HepG2 (cell line): ENCODE results near the gene TMEM145. TPM values are rescaled to one million over a fixed set of nuclear protein-coding genes. Genes with fewer than 3 reads are reported as not detected.
A peak's percentile ranks its signal among the peaks of the same experiment; 100 is the strongest.

Experiments used
- ADNP ChIP-seq: sonication (generic); formaldehyde crosslinking; IDR thresholded peaks from 2 replicates; pipeline ENCODE4 v1.4.0; 2020; ENCODE audit warnings: missing genetic modification reagents
- CHD2 ChIP-seq: IDR thresholded peaks from 2 replicates; pipeline ENCODE4 v1.6.1; 2011; ENCODE audit warnings: low read depth, low read length, improper control_type of control experiment
- GATA4 ChIP-seq: sonication (generic); IDR thresholded peaks from 2 replicates; pipeline ENCODE4 v1.6.1; 2016; ENCODE audit warnings: antibody characterized with exemption, low read depth, borderline replicate concordance
- HIVEP1 ChIP-seq: sonication (generic); formaldehyde crosslinking; IDR thresholded peaks from 2 replicates; pipeline ENCODE4 v1.4.0; 2020; ENCODE audit warnings: mild to moderate bottlenecking, missing genetic modification reagents
- HMG20A ChIP-seq: IDR thresholded peaks from 2 replicates; pipeline ENCODE4 v1.6.1; 2016; ENCODE audit warnings: borderline replicate concordance
- KLF13 ChIP-seq: sonication (generic); formaldehyde crosslinking; IDR thresholded peaks from 2 replicates; pipeline ENCODE4 v1.4.0; 2020; ENCODE audit warnings: mild to moderate bottlenecking, missing genetic modification reagents
- KLF16 ChIP-seq, 2 experiments: sonication (generic) in 1 of 2; formaldehyde crosslinking in 1 of 2; IDR thresholded peaks; 2 replicates each; pipeline versions ENCODE4 v1.6.1 to v1.8.0; 2016 to 2023; ENCODE audit warnings: missing genetic modification reagents in 2 of 2, missing compliant biosample characterization in 1 of 2
- MED1 ChIP-seq: sonication (generic); formaldehyde crosslinking; IDR thresholded peaks from 2 replicates; pipeline ENCODE4 v1.4.0; 2020; ENCODE audit warnings: missing genetic modification reagents
- NPAS2 ChIP-seq: sonication (generic); formaldehyde crosslinking; IDR thresholded peaks from 2 replicates; pipeline ENCODE4 v1.8.0; 2022; ENCODE audit warnings: mild to moderate bottlenecking, missing genetic modification reagents, borderline replicate concordance
- PHF21A ChIP-seq: sonication (generic); formaldehyde crosslinking; IDR thresholded peaks from 2 replicates; pipeline ENCODE4 v1.5.0; 2020; ENCODE audit warnings: mild to moderate bottlenecking, missing genetic modification reagents
- PLRG1 ChIP-seq: fragments of 450-650 bp; conservative IDR thresholded peaks from 2 replicates; pipeline ENCODE4 v1.6.1; 2016
- SALL1 ChIP-seq: sonication (generic); formaldehyde crosslinking; IDR thresholded peaks from 2 replicates; pipeline ENCODE4 v1.8.0; 2022; ENCODE audit warnings: mild to moderate bottlenecking, missing genetic modification reagents
- SIN3B ChIP-seq: fragments of 150-350 bp; IDR thresholded peaks from 2 replicates; pipeline ENCODE4 v1.6.1; 2014; ENCODE audit warnings: low read length
- SP1 ChIP-seq, 2 experiments: fragments of 450-650 bp in 1 of 2; sonication (generic) in 1 of 2; formaldehyde crosslinking in 1 of 2; IDR thresholded peaks; 2 replicates each; pipeline versions ENCODE4 v1.4.0 to v1.6.1; 2016 to 2020; ENCODE audit warnings: missing genetic modification reagents in 1 of 2
- THRA ChIP-seq: sonication (generic); formaldehyde crosslinking; IDR thresholded peaks from 2 replicates; pipeline ENCODE4 v1.4.0; 2020; ENCODE audit warnings: missing genetic modification reagents, borderline replicate concordance
- ZBTB21 ChIP-seq: sonication (generic); formaldehyde crosslinking; IDR thresholded peaks from 2 replicates; pipeline ENCODE4 v1.4.0; 2020; ENCODE audit warnings: missing genetic modification reagents
- ZNF292 ChIP-seq: sonication (generic); formaldehyde crosslinking; IDR thresholded peaks from 2 replicates; pipeline ENCODE4 v1.8.1; 2022; ENCODE audit warnings: mild to moderate bottlenecking, low read depth, missing genetic modification reagents, borderline replicate concordance
- ZNF549 ChIP-seq: sonication (generic); formaldehyde crosslinking; IDR thresholded peaks from 2 replicates; pipeline ENCODE4 v1.5.0; 2020; ENCODE audit warnings: missing genetic modification reagents
- ZNF570 ChIP-seq: sonication (generic); formaldehyde crosslinking; IDR thresholded peaks from 2 replicates; pipeline ENCODE4 v1.4.0; 2020; ENCODE audit warnings: mild to moderate bottlenecking, missing genetic modification reagents, borderline replicate concordance
- ZNF572 ChIP-seq: sonication (generic); formaldehyde crosslinking; IDR thresholded peaks from 2 replicates; pipeline ENCODE4 v1.5.1; 2020; ENCODE audit warnings: mild to moderate bottlenecking, missing genetic modification reagents
- ZNF644 ChIP-seq: IDR thresholded peaks from 2 replicates; pipeline ENCODE4 v1.6.1; 2016; ENCODE audit warnings: low read depth
- ZNF678 ChIP-seq: sonication (generic); formaldehyde crosslinking; IDR thresholded peaks from 2 replicates; pipeline ENCODE4 v1.4.0; 2020; ENCODE audit warnings: mild to moderate bottlenecking, missing genetic modification reagents
- ZNF709 ChIP-seq: sonication (generic); formaldehyde crosslinking; IDR thresholded peaks from 2 replicates; pipeline ENCODE4 v1.5.0; 2020; ENCODE audit warnings: mild to moderate bottlenecking, missing genetic modification reagents
- ZNF740 ChIP-seq: sonication (generic); formaldehyde crosslinking; IDR thresholded peaks from 2 replicates; pipeline ENCODE4 v1.4.0; 2020; ENCODE audit warnings: missing genetic modification reagents
- ZNF784 ChIP-seq: sonication (generic); formaldehyde crosslinking; IDR thresholded peaks from 2 replicates; pipeline ENCODE4 v1.5.1; 2020; ENCODE audit warnings: missing genetic modification reagents, mild to moderate bottlenecking, borderline replicate concordance
- ZSCAN9 ChIP-seq: IDR thresholded peaks from 2 replicates; pipeline ENCODE4 v1.6.1; 2016; ENCODE audit warnings: borderline replicate concordance
- ZXDC ChIP-seq: sonication (generic); formaldehyde crosslinking; IDR thresholded peaks from 2 replicates; pipeline ENCODE4 v1.5.0; 2020; ENCODE audit warnings: mild to moderate bottlenecking, missing genetic modification reagents
- polyA plus RNA-seq, 8 experiments: library from polyadenylated mRNA; depleted of rRNA in 3 of 8; stranded (reverse) in 7 of 8; unstranded in 1 of 8; fragments of >200 nt; fragmentation: Illumina TruSeq in 4 of 8; extraction: Trizol in 4 of 8; gene quantifications; 2 replicates each; pipeline versions ENCODE4 v1.2.1 to v1.2.3, GENCODE V29; 2011 to 2016; ENCODE audit warnings: low read depth in 4 of 8, missing spikeins in 1 of 8, mixed read lengths in 1 of 8; ENCODE audit not compliant: insufficient read depth in 1 of 8
- total RNA-seq, 5 experiments: library from RNA; depleted of rRNA; stranded (reverse); fragments of >200 nt; fragmentation: Illumina TruSeq; extraction: Trizol; gene quantifications; 2 replicates each; pipeline ENCODE4 v1.2.3, GENCODE V29; 2016; ENCODE audit warnings: low read depth in 1 of 5

The TMEM145 gene
- total and polyA plus RNA-seq, 2 of the 13 experiments (the other 11 are each of a cell fraction or from before 2014, with no cell fraction given): 0.07 to 5.1 TPM

GRCh38 chr19:42279902-42280814 lies 33.0 kb upstream of the TMEM145 start (continued):
- no peak for TF ChIP-seq PLRG1
- no peak for TF ChIP-seq KLF13 (CRISPR knock-in tag)
- TF ChIP-seq ZNF549 (CRISPR knock-in tag): no peak
- TF ChIP-seq ZNF784 (CRISPR knock-in tag): peak; percentile 30; the same call in 1 of the 2 replicates
- TF ChIP-seq NPAS2 (CRISPR knock-in tag): no peak
- no peak for TF ChIP-seq ZNF570 (CRISPR knock-in tag)
- TF ChIP-seq MED1: peak; percentile 29; the same call in 1 of the 2 replicates
- peak; percentile 63 for TF ChIP-seq SALL1
- TF ChIP-seq PHF21A (CRISPR knock-in tag): peak; percentile 86
- TF ChIP-seq SIN3B: no peak
- no peak for TF ChIP-seq ZBTB21 (CRISPR knock-in tag)
- TF ChIP-seq ADNP (CRISPR knock-in tag): no peak
- TF ChIP-seq ZNF709 (CRISPR knock-in tag): peak; percentile 64; the same call in 1 of the 2 replicates
- TF ChIP-seq ZNF572: no peak
- no peak for TF ChIP-seq ZNF292 (CRISPR knock-in tag)
- TF ChIP-seq ZNF678: 0 out of 2 replicates have a peak, but pooled peaks have one; percentile 29
- TF ChIP-seq CHD2: no peak
- no peak for TF ChIP-seq ZXDC (CRISPR knock-in tag)
- no peak for TF ChIP-seq GATA4
- TF ChIP-seq HMG20A: no peak
- peak; percentile 81 for TF ChIP-seq HIVEP1 (CRISPR knock-in tag)
- no peak for TF ChIP-seq THRA (CRISPR knock-in tag)
- no peak for TF ChIP-seq ZNF644
- TF ChIP-seq SP1 (IDR thresholded peaks at IDR 0.05): no peak
- peak; percentile 62 for TF ChIP-seq SP1 (CRISPR knock-in tag; IDR thresholded peaks at IDR 0.05)
- TF ChIP-seq ZSCAN9 (CRISPR knock-in tag): no peak
- TF ChIP-seq KLF16 (CRISPR knock-in tag; IDR thresholded peaks at IDR 0.05): no peak
- peak; percentile 47; the same call in 1 of the 2 replicates for TF ChIP-seq ZNF740 (CRISPR knock-in tag)
